Measurements from ENCODE around the gene FNBP1.
A peak's percentile ranks its signal among the peaks of the same experiment; 100 is the strongest.
"Not testable (repeated sequence)": the region's sequence is repeated elsewhere in the genome, so short reads cannot be mapped to it uniquely, and the experiment has no call there.

The FNBP1 gene

GRCh38 chr9:130020618-130021017 lies 22.4 kb downstream of the FNBP1 start:
- DNase-seq: no peak

DNA sequence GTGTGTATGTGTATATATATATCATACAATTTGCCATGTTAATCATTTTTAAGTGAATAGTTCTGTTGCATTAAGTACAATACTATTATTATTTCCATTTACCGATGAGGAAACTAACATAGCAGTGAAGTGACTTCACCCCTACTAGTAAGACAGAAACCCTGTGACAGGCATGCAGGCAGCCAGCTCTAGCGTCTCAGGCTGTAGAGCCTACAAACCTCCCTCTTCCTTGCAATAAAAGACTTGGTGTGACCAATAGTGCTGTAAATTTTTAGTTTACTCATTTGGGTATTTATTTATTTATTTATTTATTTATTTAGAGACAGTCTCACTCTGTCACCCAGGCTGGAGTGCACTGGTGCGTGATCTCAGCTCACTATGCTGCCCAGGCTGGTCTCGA lies 24.7 kb downstream of the FNBP1 start:
- no peak for DNase-seq

GRCh38 chr9:130017510-130017909 lies 25.5 kb downstream of the FNBP1 start:
- not testable (repeated sequence) for DNase-seq

- DNase-seq: no peak
These were observed 25.9 kb downstream of the FNBP1 start for GRCh38 chr9:130017076-130017475.

- DNase-seq: no peak
These were observed 27.5 kb downstream of the FNBP1 start for GRCh38 chr9:130015353-130016019.

- no peak for DNase-seq
These were observed 29.7 kb downstream of the FNBP1 start for GRCh38 chr9:130013326-130013725.

DNA sequence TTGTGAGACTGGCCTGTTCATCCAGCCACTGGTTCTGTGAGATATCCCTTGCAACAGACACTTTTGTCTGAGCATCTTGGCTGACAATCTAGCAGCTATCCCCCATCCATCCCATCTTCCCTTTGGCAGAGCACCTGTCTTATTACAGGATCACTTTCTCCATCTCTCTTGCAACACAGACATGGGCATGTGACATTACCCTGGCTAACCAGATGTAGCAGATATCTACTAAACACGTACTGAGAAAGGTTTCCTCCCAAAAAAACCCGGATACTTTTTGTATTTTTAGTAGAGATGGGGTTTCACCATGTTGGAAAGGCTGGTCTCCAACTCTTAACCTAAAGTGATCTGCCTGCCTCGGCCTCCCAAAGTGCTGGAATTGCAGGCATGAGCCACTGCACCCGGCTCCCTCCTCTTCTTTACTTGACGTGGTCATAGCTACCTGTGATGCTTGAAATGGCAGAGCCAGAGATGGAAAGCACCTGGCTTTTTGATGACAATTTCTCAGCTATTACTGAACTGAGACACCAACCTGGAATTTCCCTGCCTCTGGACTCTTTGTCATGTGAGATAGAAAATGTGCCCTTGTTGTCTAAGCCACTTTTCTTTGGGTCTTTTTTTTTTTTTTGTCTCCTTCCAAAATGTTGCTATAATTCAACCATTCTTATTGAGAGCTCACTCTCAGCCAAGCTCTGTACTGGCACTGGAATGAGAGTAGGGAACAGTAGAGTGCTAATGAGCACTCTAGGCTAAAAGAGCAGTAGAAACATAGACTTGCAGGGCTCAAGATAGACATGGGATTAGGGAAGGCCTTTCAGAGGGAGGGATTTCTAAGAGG lies 32.6 kb downstream of the FNBP1 start:
- DNase-seq: peak; percentile 27

DNA sequence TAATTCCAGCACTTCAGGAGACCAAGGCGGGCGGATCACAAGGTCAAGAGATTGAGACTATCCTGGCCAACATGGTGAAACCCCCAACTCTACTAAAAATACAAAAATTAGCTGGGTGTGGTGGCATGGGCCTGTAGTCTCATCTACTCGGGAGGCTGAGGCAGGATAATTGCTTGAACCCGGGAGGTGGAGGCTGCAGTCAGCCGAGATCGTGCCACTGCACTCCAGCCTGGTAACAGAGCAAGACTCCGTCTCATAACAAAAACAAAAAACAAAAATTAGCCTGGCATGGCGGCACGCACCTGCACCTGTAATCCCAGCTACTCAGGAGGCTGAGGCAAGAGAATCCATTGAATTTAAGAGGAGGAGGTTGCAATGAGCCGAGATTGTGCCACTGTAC lies 33.4 kb downstream of the FNBP1 start:
- DNase-seq: not testable (repeated sequence)

GRCh38 chr9:130008538-130008937 lies 34.5 kb downstream of the FNBP1 start:
- DNase-seq: no peak

DNA sequence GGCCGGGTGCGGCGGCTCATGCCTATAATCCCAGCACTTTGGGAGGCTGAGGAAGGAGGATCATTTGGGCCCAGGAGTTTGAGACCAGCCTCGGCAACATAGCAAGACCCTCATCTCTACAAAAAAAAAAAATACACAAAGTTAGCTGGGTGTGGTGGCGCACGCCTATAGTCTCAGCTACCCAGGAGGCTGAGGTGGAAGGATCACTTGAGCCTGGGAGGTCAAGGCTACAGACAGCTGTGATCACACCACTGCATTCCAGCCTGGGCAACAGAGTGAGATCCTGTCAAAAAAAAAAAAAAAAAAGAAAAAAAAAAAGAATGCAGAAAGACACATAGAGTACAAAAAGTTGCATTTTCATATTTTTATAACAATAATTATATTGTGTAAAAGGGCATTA lies 36.0 kb downstream of the FNBP1 start:
- not testable (repeated sequence) for DNase-seq

DNA sequence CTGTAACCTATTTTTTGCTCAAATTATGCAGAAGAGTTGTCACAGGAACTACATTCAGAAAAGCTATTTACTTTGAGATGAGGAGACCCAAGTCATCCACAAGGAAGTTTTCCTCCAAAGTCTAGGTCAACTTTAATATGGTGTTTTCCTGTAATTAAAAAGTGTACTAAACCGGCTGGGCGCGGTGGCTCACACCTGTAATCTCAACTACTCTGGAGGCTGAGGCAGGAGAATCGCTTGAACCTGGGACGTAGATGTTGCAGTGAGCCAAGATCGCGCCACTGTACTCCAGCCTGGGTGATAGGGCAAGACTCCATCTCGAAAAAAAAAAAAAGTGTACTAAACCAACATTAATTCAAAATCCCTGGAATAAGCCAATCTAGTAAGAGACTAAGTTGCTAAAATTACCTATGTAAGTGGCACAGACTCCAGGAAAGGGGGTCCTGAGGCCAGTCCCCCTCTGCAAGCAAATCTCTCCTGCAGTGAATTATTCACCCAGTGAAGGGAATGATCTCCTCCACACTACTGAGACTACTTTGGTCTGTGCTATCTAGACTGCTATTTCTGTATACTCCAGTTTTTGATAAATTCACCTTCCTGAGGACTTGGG lies 38.9 kb downstream of the FNBP1 start:
- no peak for DNase-seq

DNA sequence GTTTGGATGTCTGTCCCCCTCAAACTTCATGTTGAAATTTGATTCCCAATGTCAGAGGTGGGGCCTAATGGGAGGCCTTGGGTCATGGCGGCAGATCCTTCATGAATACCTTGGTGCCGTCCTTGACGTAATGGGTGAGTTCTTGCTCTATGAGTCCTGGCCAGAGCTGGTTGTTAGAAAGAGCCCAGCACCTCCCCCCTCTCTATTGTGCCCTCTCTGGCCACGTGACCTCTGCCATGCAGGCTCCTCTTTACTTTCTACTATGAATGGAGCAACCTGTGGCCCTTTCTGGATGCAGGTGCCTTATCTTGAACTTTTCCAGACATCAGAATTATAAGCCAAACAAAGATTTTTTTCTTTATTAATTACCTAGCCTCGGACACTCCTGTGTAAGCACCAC lies 40.7 kb downstream of the FNBP1 start:
- DNase-seq: no peak

GRCh38 chr9:130001190-130001589 lies 41.8 kb downstream of the FNBP1 start:
- no peak for DNase-seq

- no peak for DNase-seq
These were observed 43.9 kb downstream of the FNBP1 start for GRCh38 chr9:129999141-129999510.

DNA sequence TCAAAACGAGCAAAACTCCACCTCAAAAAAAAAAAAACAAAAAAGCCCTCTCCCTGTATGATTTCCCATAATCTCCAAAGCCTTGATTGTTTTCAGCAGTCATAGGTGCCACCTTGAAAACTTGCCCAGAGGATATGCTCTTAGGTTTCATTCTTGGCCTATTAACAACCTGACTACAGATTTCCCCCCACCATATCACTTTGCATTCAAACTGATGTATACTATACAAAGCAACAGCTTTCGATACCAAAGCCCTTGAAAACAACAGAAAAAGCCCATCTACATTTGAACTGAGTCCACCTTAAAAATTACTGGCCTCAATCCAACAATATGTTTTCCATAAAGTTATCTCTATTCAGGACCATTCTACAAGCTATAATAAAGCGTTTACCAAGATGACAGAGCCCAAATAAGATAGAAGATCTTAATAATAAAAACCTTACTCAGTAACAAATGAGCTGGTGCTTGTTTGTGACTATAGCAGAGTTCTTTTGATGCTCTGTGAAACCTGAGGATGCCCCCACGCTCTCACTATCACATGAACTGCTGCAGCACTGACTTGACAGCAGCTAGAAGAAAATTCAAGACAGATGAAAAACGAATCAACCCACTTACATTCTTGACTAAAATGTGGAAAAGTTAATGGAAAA lies 44.4 kb downstream of the FNBP1 start:
- DNase-seq: no peak

GRCh38 chr9:129997706-129998105 lies 45.3 kb downstream of the FNBP1 start:
- DNase-seq: not testable (repeated sequence)

GRCh38 chr9:129996161-129996830 lies 46.7 kb downstream of the FNBP1 start:
- no peak for DNase-seq

DNA sequence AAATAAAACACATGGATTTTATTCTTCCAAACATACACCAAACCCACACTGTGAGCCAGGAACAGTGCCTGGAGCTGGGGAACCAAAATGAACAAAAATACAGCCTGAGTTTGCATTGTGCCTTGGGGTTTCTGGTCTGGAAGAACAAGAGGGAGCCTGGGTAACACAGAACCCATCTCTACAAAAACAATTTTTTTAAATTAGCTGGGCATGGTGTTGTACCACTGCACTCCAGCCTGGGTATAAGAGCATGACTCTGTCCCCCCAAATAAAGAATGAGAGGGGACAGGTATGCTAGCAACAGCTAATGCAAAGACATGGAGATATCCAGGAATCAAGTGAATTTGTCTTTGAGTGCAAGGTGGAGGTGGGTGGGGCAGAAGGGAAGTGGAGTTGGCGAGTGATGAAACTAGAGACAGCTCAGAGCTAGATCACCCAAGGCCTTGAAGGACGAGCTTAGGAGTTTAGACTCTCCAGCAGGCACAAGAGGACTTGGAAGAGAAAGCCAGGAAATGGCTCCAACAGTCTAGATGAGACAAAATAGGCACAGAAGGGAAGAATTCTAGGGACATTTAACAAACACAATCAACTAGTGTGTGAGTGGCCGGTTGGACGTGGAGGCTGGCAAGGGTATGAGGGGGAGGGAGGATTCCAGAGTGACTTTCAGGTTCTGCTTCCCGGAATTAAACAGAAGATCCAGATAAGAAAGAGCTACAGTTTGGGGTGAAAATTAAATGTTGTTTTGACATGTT lies 47.4 kb downstream of the FNBP1 start:
- DNase-seq: no peak

DNA sequence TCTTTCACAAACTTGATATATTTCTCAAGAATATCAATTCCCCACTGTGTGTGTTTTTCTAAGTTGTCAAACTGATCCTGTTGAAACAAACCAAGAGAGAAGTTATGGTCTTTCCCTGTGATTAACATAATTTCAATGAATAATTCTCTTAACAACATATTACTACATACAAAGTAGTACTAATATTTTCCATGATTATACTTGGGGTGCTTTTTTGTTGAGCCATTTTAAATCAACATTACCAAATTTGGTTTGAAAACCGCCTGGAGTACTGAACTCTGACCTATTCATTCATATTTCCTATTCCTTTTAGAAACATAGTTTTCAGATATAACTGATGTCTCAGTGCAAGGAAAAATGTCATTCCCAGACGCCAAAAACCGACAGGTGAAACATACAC lies 48.1 kb downstream of the FNBP1 start:
- DNase-seq: no peak

- not testable (repeated sequence) for DNase-seq
These were observed 51.9 kb downstream of the FNBP1 start for GRCh38 chr9:129991139-129991538.

GRCh38 chr9:129990269-129991010 lies 52.5 kb downstream of the FNBP1 start:
- no peak for DNase-seq
